CD4-positive, alpha-beta T cell treated with Interleukin-15 for 1 hour (primary cell): ENCODE data around the gene MAP3K2.
"Not testable (repeated sequence)": the region's sequence is repeated elsewhere in the genome, so short reads cannot be mapped to it uniquely, and the experiment has no call there.

Experiments used
- DNase-seq: peaks from one replicate; pipeline ENCODE4 v3.0.0-alpha.2; 2020

MAP3K2 gene

GRCh38 chr2:127379712-127380355 lies 7.9 kb downstream of the MAP3K2 start:
- DNase-seq = no peak

- no peak for DNase-seq
Measured at GRCh38 chr2:127378720-127379119, 9.1 kb downstream of the MAP3K2 start.

GRCh38 chr2:127377262-127377661 lies 10.5 kb downstream of the MAP3K2 start:
- no peak for DNase-seq

GRCh38 chr2:127376257-127376656 lies 11.5 kb downstream of the MAP3K2 start:
- no peak for DNase-seq

DNA sequence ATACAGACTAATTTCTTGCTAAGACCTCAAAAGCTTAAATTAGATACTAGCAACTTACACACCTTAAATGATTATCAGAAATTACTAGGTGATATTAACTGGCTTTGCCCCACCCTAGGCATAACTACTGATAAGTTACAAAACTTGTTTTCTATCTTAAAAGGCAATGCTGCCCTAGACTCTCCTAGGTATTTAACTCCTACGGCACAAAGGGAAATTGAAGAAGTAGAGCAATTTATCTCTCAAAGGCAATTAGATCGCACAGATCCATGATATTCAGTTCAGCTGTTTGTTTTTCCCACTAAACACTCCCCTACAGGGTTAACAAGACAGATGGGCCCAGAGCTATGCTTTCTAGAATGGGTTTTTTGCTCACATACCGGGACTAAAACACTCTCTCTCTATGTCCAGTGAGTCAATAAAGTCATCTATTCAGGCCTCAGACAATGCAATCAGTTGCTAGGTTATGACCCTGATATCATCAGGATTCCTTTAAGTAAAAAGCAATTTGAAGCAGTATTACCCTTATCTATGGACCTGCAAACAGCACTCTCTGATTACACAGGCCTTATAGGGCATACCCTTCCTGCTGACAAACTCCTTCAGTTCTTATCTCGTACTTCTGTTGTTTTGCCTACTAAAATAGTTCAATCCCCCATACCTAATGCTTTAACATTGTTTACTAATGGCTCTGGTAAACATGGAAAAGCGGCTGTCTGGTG lies 14.3 kb downstream of the MAP3K2 start:
- no peak for DNase-seq

- no peak for DNase-seq
Measured at GRCh38 chr2:127371037-127371436, 16.7 kb downstream of the MAP3K2 start.

DNA sequence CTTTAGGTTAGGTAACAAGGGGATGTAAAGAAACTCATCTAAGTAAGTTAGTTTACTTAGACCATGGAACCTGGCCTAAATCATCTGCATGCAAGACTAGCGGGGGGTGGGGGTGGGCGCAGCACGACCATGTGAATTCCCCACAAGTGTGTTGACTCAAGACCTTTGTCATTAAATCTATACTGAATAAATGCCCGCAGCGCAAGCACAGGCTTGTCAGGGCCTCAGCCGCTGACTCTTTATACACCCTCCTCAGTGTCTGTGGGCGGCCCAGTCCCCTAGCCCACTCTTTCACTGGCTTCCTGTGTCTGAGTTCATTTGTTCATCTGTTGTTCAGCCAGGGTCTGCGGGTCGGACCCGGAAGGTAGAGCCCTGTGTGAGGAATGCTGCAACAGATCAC lies 17.8 kb downstream of the MAP3K2 start:
- DNase-seq = no peak

GRCh38 chr2:127365211-127365643 lies 22.5 kb downstream of the MAP3K2 start:
- DNase-seq = no peak

GRCh38 chr2:127362971-127363370 lies 24.8 kb downstream of the MAP3K2 start:
- no peak for DNase-seq

DNA sequence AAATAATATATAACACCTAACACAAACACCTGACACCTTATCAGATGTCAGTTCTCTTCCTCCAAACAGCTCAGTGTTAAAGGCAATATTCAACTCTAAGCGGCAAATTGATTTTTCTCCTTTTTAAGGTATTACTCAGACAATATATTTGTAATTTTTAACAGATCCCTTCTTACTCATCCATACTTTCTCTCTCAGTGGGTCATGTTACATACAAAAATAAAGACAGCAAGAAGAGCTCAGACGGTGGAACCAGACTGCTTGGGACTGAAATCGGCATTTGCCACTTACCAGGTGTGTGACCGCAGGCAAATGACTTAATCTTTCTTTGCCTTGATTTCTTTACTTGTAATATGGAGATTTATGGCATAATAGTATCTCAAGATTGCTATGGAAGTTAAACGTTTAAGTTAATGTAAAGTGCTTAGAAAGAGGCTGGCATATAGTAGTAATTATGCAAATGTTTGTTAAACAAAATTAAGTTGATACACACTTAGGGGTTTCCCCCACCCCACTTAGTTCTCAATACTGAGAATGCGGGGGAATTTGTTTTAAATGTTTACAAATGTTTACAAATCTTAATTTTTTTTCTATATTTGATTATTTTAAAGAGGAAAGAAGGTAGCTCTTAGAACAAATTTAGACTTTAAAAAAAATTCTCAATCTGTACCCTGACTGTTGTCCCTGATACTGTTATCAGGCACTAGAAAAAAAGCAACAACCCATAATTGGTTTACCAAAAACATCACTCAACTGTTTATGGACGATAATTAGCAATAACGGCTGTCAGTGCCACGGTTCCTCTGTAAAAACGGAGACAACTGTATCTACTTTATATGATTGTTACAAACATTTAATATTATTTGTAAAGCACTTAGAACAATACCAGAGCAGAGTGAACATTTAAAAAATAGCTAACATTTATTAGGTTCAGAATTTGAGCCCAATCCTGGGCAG lies 25.6 kb downstream of the MAP3K2 start:
- no peak for DNase-seq

- DNase-seq = no peak
Measured at GRCh38 chr2:127360242-127360641, 27.5 kb downstream of the MAP3K2 start.

DNA sequence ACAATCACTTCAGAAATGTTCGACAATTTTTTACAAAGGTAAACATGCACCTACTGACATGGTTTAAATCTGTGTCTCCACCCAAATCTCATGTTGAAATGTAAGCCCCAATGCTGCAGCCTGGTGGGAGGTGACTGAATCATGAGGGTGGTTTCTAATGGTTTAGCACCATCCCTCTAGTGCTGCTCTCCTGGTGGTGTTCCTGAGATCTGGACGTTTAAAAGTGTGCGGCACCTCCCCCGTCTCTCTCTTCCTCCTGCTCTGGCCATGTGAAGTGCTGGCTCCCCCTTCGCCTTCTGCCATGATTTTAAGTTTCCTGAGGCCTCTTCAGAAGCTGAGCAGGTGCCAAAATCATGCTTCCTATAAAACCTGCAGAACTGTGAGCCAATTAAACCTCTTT lies 28.3 kb downstream of the MAP3K2 start:
- no peak for DNase-seq

- DNase-seq = no peak
Measured at GRCh38 chr2:127358971-127359370, 28.8 kb downstream of the MAP3K2 start.

DNA sequence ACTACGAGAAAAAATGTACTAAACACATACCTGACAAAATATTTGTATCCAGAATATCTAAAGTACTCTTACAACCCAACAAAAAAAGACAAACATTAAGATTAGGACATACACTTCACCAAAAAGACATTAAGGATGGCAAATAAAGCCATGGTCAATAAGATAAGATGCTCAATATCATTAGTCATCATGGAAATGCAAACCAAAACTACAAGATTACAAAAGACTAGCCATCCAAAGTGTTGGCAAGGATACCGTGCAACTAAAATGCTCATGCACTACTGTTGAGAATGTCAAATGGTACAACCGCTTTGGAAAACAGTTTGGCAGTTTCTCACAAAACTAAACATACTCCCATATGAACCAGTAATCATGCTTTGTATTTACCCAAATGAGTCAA lies 29.7 kb downstream of the MAP3K2 start:
- DNase-seq = no peak

- DNase-seq = no peak
Measured at GRCh38 chr2:127357591-127357990, 30.2 kb downstream of the MAP3K2 start.

GRCh38 chr2:127356531-127356930 lies 31.2 kb downstream of the MAP3K2 start:
- DNase-seq = no peak

DNA sequence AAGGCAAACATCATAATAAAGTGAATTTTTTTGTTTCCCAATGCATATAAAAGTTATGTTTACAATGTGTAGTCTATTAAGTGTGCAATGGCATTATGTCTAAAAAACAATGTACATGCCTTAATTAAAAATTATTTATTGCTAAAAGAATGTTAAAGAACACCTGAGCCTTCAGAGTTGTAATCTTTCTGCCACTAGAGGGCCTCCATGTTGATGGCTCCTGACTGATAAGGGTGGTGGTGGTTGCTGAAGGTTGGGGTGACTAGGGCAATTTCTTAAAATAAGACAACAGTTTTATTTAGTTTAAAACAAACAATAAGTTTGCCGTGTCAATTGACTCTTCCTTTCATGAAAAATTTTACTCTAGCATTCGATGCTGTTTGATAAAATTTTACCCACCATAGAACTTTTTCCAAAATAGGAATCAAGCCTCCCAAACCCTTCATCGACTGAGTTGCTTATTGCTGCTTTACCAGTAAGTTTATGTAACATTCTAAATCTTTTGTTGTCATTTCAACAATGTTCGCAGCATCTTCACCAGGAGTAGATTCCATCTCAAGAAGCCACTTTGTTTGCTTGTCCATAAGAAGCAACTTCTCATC lies 32.3 kb downstream of the MAP3K2 start:
- peak; percentile 31 for DNase-seq

- not testable (repeated sequence) for DNase-seq
Measured at GRCh38 chr2:127353873-127354676, 33.7 kb downstream of the MAP3K2 start.

DNA sequence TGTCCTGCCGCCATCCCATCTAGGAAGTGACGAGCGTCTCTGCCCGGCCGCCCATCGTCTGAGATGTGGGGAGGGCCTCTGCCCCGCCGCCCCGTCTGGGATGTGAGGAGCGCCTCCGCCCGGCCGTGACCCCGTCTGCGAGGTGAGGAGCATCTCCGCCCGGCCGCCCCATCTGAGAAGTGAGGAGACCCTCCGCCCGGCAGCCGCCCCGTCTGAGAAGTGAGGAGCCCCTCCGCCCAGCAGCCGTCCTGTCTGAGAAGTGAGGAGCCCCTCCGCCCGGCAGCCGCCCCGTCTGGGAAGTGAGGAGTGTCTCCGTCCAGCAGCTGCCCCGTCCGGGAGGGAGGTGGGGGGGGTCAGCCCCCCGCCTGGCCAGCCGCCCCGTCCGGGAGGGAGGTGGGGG lies 34.6 kb downstream of the MAP3K2 start:
- not testable (repeated sequence) for DNase-seq

- no peak for DNase-seq
Measured at GRCh38 chr2:127351603-127352002, 36.2 kb downstream of the MAP3K2 start.

GRCh38 chr2:127348426-127349000 lies 39.3 kb downstream of the MAP3K2 start:
- no peak for DNase-seq
